Keratinocyte (primary cell): ENCODE results near the gene PADI1. TPM values are rescaled to one million over a fixed set of nuclear protein-coding genes. Genes with fewer than 3 reads are reported as not detected.

Experiments used
- DNase-seq: peaks from one replicate; pipeline ENCODE4 v3.0.0-alpha.2; 2011; ENCODE audit warnings: low read depth, missing footprints, low spot score
- FAIRE-seq: peaks from 2 replicates; lab custom pipeline; 2011; peaks lifted over from hg19 to GRCh38; lab: Jason Lieb, UNC
- H2AFZ ChIP-seq: 2 replicates; pipeline ENCODE4 v1.6.0; 2012; ENCODE audit warnings: low read length, control low read depth, inconsistent platforms; ENCODE audit not compliant: control insufficient read depth
- H3K27ac ChIP-seq: 2 replicates; pipeline ENCODE4 v1.5.1; 2011; ENCODE audit warnings: low read length; ENCODE audit not compliant: control insufficient read depth, insufficient read depth
- H3K27me3 ChIP-seq: 3 replicates; pipeline ENCODE4 v1.6.0; 2011; ENCODE audit warnings: low read length; ENCODE audit not compliant: control insufficient read depth, insufficient read depth; ENCODE audit errors: extremely low read depth
- H3K36me3 ChIP-seq, 2 experiments: 2 replicates in 1 of 2; 3 replicates in 1 of 2; pipeline ENCODE4 v1.5.1; 2011; ENCODE audit warnings: low read length in 2 of 2, mild to moderate bottlenecking in 1 of 2; ENCODE audit not compliant: control insufficient read depth in 2 of 2, insufficient read depth in 2 of 2; ENCODE audit errors: extremely low read depth in 1 of 2
- H3K4me1 ChIP-seq: 3 replicates; pipeline ENCODE4 v1.5.1; 2011; ENCODE audit warnings: low read length; ENCODE audit not compliant: control insufficient read depth, insufficient read depth; ENCODE audit errors: extremely low read depth
- H3K4me2 ChIP-seq: 3 replicates; pipeline ENCODE4 v1.6.0; 2011; ENCODE audit warnings: low read depth, low read length; ENCODE audit not compliant: control insufficient read depth, insufficient read depth; ENCODE audit errors: extremely low read depth
- H3K4me3 ChIP-seq, 3 experiments: fragments of 200-600 bp in 1 of 3; sonication (generic) in 1 of 3; 2 replicates in 2 of 3; 3 replicates in 1 of 3; pipeline ENCODE4 v1.5.1; 2011 to 2016; ENCODE audit warnings: low read length in 3 of 3, mild to moderate bottlenecking in 3 of 3, control low read depth in 2 of 3, inconsistent platforms in 1 of 3, low read depth in 1 of 3, mixed read lengths in 1 of 3, mixed run types in 1 of 3, moderate library complexity in 1 of 3; ENCODE audit not compliant: control insufficient read depth in 2 of 3, insufficient read depth in 2 of 3; ENCODE audit errors: extremely low read depth in 1 of 3
- H3K79me2 ChIP-seq: 2 replicates; pipeline ENCODE4 v1.6.0; 2012; ENCODE audit warnings: low read length; ENCODE audit not compliant: control insufficient read depth, insufficient read depth
- H3K9ac ChIP-seq: 3 replicates; pipeline ENCODE4 v1.6.0; 2011; ENCODE audit warnings: low read length; ENCODE audit not compliant: control insufficient read depth, insufficient read depth; ENCODE audit errors: extremely low read depth
- H3K9me1 ChIP-seq: 3 replicates; pipeline ENCODE4 v1.6.0; 2011; ENCODE audit warnings: low read length; ENCODE audit not compliant: control insufficient read depth, insufficient read depth; ENCODE audit errors: extremely low read depth
- H3K9me3 ChIP-seq: 2 replicates; pipeline ENCODE4 v1.5.1; 2012; ENCODE audit warnings: low read depth, low read length; ENCODE audit not compliant: control insufficient read depth
- H4K20me1 ChIP-seq: 3 replicates; pipeline ENCODE4 v1.6.0; 2011; ENCODE audit warnings: low read length; ENCODE audit not compliant: control insufficient read depth, insufficient read depth; ENCODE audit errors: extremely low read depth
- CTCF ChIP-seq, 3 experiments: IDR thresholded peaks in 1 of 3; conservative IDR thresholded peaks in 1 of 3; optimal IDR thresholded peaks in 1 of 3; 2 replicates in 2 of 3; 3 replicates in 1 of 3; pipeline versions ENCODE3 to v1.5.1; 2011; ENCODE audit warnings: low read length in 3 of 3, mild to moderate bottlenecking in 3 of 3, moderate library complexity in 2 of 3, control low read depth in 1 of 3, inconsistent platforms in 1 of 3; ENCODE audit not compliant: insufficient read depth in 2 of 3; ENCODE audit errors: extremely low read depth in 1 of 3
- EZH2 ChIP-seq: IDR thresholded peaks from one replicate; pipeline ENCODE4 v1.6.1; 2012; ENCODE audit warnings: inconsistent platforms, mild to moderate bottlenecking, low read length, moderate library complexity
- dilution Hi-C: fragments of 300-500 bp; cut with MboI; formaldehyde crosslinking; loops from one replicate; pipeline ENCODE4 v1.7.0; 2020; ENCODE audit warnings: low sequenced_read_pairs; ENCODE audit not compliant: extremely low pct_ligation_motif_present
- polyA plus RNA-seq, 5 experiments: library from polyadenylated mRNA; depleted of rRNA in 3 of 5; stranded (reverse) in 3 of 5; stranded (forward) in 1 of 5; unstranded in 1 of 5; fragments of >200 nt; gene quantifications; 1 replicate in 1 of 5; 2 replicates in 3 of 5; 3 replicates in 1 of 5; pipeline versions ENCODE4 v1.2.1 to v1.2.3, GENCODE V29; 2011 to 2012; ENCODE audit warnings: missing spikeins in 2 of 5, low read depth in 1 of 5, low replicate concordance in 1 of 5

Gene PADI1
- polyA plus RNA-seq, 1 donor (not counting 4 experiments of a cell fraction or from before 2014, with no cell fraction given): 0.96 TPM

DNA sequence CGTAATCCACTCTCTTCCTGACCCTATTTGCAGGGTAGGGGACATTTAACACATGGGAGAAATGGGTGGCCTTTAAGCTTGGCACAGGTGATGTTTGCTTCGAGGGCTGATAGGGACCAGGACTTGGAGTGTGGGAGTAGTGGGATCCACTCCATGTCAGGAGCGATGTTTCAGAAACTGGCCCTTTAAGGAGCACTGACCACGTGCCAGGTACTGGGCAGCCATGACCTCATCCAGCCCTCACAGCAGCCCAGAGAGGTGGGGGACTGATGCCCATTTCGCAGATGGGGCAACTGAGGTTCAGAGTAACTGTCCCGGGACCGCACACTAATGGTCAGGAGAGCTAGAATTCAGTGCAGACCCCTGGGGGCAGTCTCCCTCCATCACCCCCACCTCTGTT, 55.3 kb downstream of the PADI1 start:
- Histone ChIP-seq H3K9me1 (no peaks in the 10 kb centered on the region), H3K27me3 (no peaks in the 10 kb centered on the region), H3K9me3 (no peaks in the 10 kb centered on the region), H3K4me2 (no peak overlapping the region), H3K4me3 (no peak overlapping the region), H2AFZ (no peak overlapping the region), H3K4me1 (peaks cover 27% of the 10 kb centered on the region), H3K36me3 (no peaks in the 10 kb centered on the region), H3K79me2 (no peaks in the 10 kb centered on the region), H3K9ac (no peak overlapping the region), H4K20me1 (no peaks in the 10 kb centered on the region), H3K27ac (no peak overlapping the region)
- TF ChIP-seq CTCF (optimal IDR thresholded peaks at IDR 0.05 in 1 of 3, IDR thresholded peaks at IDR 0.05 in 1 of 3, conservative IDR thresholded peaks at IDR 0.05 in 1 of 3; ENCODE audit: extremely low read depth in 1 of 3, insufficient read depth in 2 of 3, low read length in 3 of 3): no peak
- no peak for TF ChIP-seq EZH2
- dilution Hi-C loops: no loop called here
- FAIRE-seq (no peak), DNase-seq (no peak)

GRCh38 chr1:17260738-17261137, 55.8 kb downstream of the PADI1 start:
- Histone ChIP-seq H3K27me3 (no peaks in the 10 kb centered on the region), H3K9me3 (no peaks in the 10 kb centered on the region), H3K4me2 (no peak overlapping the region), H2AFZ (no peak overlapping the region), H3K36me3 (no peaks in the 10 kb centered on the region), H3K4me1 (peaks cover 31% of the 10 kb centered on the region), H3K27ac (no peak overlapping the region), H3K4me3 (no peak overlapping the region), H3K9me1 (no peaks in the 10 kb centered on the region), H4K20me1 (no peaks in the 10 kb centered on the region), H3K9ac (no peak overlapping the region), H3K79me2 (no peaks in the 10 kb centered on the region)
- FAIRE-seq (no peak), DNase-seq (no peak)
- TF ChIP-seq CTCF (optimal IDR thresholded peaks at IDR 0.05 in 1 of 3, IDR thresholded peaks at IDR 0.05 in 1 of 3, conservative IDR thresholded peaks at IDR 0.05 in 1 of 3; ENCODE audit: extremely low read depth in 1 of 3, insufficient read depth in 2 of 3, low read length in 3 of 3) (no peak), EZH2 (no peak)
- dilution Hi-C loops: no loop called here
